ENCODE results near the gene LILRB5.

- TF ChIP-seq CTCF (IDR thresholded peaks at IDR 0.05) (no peak), ZFX (IDR thresholded peaks at IDR 0.05; ENCODE audit: borderline replicate concordance) (no peak)
These were observed 4.8 kb downstream of the LILRB5 start for GRCh38 chr19:54252243-54252642.
